ENCODE measurements around the gene MAP9. TPM values are rescaled to one million over a fixed set of nuclear protein-coding genes. Genes with fewer than 3 reads are reported as not detected.

Gene MAP9
- total RNA-seq, 1 donor from 2014 or later = 7.3 TPM

Other genes starting within 250 kb of the MAP9 start
- not detected for gene NPY2R, start 168.3 kb downstream of the MAP9 start, total RNA-seq